GM12875 (cell line): ENCODE results near the gene TSHZ2.

Experiments used
- H3K4me3 ChIP-seq: one replicate; pipeline ENCODE4 v1.5.1; 2011; ENCODE audit warnings: low read depth, low read length, control low read depth
- CTCF ChIP-seq: IDR thresholded peaks from 2 replicates; pipeline ENCODE4 v1.5.1; 2011; ENCODE audit warnings: low read depth, mild to moderate bottlenecking, control low read depth, inconsistent platforms, low read length, moderate library complexity, borderline replicate concordance; ENCODE audit not compliant: insufficient read depth

The TSHZ2 gene

GRCh38 chr20:52936351-52937340 lies 35.5 kb upstream of the TSHZ2 start:
- no peak overlapping the region for H3K4me3 ChIP-seq
- no peak for TF ChIP-seq CTCF

GRCh38 chr20:52937591-52938100 lies 34.5 kb upstream of the TSHZ2 start:
- H3K4me3 ChIP-seq: no peak overlapping the region
- no peak for TF ChIP-seq CTCF

DNA sequence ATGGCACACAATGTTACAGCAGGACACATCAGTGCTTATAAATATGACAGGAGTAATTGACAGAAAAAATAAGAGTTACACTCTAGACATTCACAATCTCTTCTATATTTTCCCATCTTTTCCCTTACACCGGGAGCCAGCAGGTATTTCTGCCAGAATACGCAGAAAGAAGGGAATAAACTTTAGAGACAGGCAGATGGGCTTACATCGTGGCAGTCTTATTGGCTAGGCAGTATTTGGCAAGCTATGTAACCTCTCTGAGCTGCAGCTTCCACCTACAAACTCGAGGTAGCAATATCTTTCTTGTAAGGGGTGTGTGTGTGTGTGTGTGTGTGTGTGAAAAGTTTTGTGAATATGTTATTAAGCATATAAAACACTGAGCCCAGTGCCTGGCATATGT lies 33.0 kb upstream of the TSHZ2 start:
- no peak for TF ChIP-seq CTCF
- no peak overlapping the region for H3K4me3 ChIP-seq

- no peak overlapping the region for H3K4me3 ChIP-seq
- TF ChIP-seq CTCF: no peak
Observed at GRCh38 chr20:52941808-52942207, 30.4 kb upstream of the TSHZ2 start.

DNA sequence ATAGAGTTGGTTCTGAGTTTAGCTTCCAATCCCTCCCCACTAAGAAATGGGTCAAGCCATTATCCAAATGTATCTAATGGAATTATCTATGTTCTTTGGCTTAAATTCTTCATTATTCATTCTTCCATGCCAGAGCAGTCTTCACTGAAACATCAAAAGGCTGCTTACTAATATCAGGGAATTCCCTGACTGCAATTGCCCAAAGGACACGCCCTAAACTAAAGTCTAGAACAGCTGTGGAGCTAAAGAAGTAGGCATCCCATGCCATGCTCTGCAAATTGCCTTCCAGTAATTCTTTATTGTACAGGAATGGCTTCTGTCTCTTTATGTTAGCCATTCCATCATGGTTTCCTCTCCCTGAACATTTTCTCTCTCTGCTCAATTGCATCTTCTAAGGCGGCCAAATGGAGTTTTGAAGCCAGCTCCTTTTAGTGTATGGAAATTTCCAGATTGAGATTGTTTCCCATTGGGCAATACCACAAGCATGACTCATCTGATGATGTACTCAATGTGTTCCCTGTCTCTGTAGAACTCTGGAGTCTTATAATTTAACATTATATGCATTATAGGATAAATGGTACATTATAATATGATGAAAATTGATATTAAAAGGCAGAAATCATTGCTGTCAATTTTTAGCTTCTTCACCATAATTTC lies 28.8 kb upstream of the TSHZ2 start:
- TF ChIP-seq CTCF: no peak
- H3K4me3 ChIP-seq: no peak overlapping the region

DNA sequence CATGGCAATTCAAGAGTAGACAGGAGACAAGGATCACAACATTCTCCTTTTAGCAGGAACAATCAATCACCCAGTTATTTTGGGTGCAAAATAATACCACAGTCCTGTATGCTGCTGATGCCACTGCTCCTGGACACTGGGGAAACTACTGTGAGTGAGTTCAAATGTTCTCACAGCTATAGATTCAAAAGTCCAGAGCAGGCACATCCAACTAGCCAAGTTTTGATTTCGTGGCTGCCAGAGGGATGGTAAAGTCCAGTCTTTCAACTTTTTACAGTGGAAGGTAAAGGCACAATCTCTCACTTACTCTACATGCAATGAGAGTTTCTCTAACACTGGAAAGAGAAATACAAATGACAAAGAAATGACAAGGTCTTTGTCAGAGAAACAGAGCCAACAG lies 26.9 kb upstream of the TSHZ2 start:
- TF ChIP-seq CTCF: no peak
- H3K4me3 ChIP-seq: no peak overlapping the region
